Brain microvascular endothelial cell (primary cell): ENCODE data around the gene OR56A5.

Experiments
- DNase-seq: peaks from one replicate; pipeline ENCODE4 v3.0.0-alpha.2; 2020
- H3K27ac ChIP-seq: fragments of 250-450 bp; sonication (Bioruptor Pico); 2 replicates; pipeline ENCODE4 v1.5.1; 2020; ENCODE audit warnings: mild to moderate bottlenecking, moderate library complexity
- H3K27me3 ChIP-seq: fragments of 250-450 bp; sonication (Bioruptor Pico); replicated peaks from 2 replicates; pipeline ENCODE4 v1.5.1; 2020; ENCODE audit warnings: mild to moderate bottlenecking
- H3K36me3 ChIP-seq: fragments of 250-450 bp; sonication (Bioruptor Pico); replicated peaks from 2 replicates; pipeline ENCODE4 v1.5.1; 2020; ENCODE audit warnings: mild to moderate bottlenecking
- H3K4me3 ChIP-seq: 2 replicates; pipeline ENCODE4 v1.5.1; 2011; ENCODE audit warnings: low read depth, mild to moderate bottlenecking, control low read depth, low read length, moderate library complexity
- CTCF ChIP-seq: IDR thresholded peaks from 2 replicates; pipeline ENCODE4 v1.5.1; 2011; ENCODE audit warnings: low read depth, mild to moderate bottlenecking, moderate library complexity, low read length, control low read depth, inconsistent platforms; ENCODE audit errors: missing control alignments
- in situ Hi-C: cut with HindIII; loops from 2 replicates; pipeline ENCODE4 v1.10.0; 2017; ENCODE audit warnings: low sequenced_read_pairs, low pct_ligation_motif_present

Gene OR56A5

GRCh38 chr11:5941951-5942350, 26.3 kb downstream of the OR56A5 start, which contains the start of gene OR56A3:
Gene OR56A3 (plus strand): TSS chr11:5942251. CDS start chr11:5947347, 5,096 bp downstream.
- H3K4me3 ChIP-seq, result no peak within 1 kb of the TSS
- no peaks in the 10 kb centered on the region for H3K27me3 ChIP-seq
- H3K36me3 ChIP-seq, result no peaks in the 10 kb centered on the region
- no peak for TF ChIP-seq CTCF
- no peak within 1 kb of the TSS for H3K27ac ChIP-seq
- no peak for DNase-seq
- in situ Hi-C loops, result no loop called here

- no peak for TF ChIP-seq CTCF
- Histone ChIP-seq H3K36me3 (no peaks in the 10 kb centered on the region), H3K27ac (no peak overlapping the region), H3K4me3 (no peak overlapping the region), H3K27me3 (no peaks in the 10 kb centered on the region)
- in situ Hi-C loops, result no loop called here
- no peak for DNase-seq
These were observed 27.5 kb downstream of the OR56A5 start for GRCh38 chr11:5940748-5941147.

GRCh38 chr11:5938603-5938965, 29.7 kb downstream of the OR56A5 start:
- Histone ChIP-seq H3K36me3 (no peaks in the 10 kb centered on the region), H3K27me3 (no peaks in the 10 kb centered on the region), H3K27ac (no peak overlapping the region), H3K4me3 (no peak overlapping the region)
- in situ Hi-C loops, result no loop called here
- TF ChIP-seq CTCF, result no peak
- DNase-seq, result no peak

- in situ Hi-C loops, result no loop called here
- Histone ChIP-seq H3K36me3 (no peaks in the 10 kb centered on the region), H3K27ac (no peak overlapping the region), H3K4me3 (no peak overlapping the region), H3K27me3 (no peaks in the 10 kb centered on the region)
- no peak for TF ChIP-seq CTCF
- DNase-seq, result no peak
These were observed 30.3 kb downstream of the OR56A5 start for GRCh38 chr11:5937868-5938602.

- no peaks in the 10 kb centered on the region for H3K27me3 ChIP-seq
- DNase-seq, result no peak
- H3K4me3 ChIP-seq, result no peak overlapping the region
- in situ Hi-C loops, result no loop called here
- H3K36me3 ChIP-seq, result no peaks in the 10 kb centered on the region
- no peak for TF ChIP-seq CTCF
- no peak overlapping the region for H3K27ac ChIP-seq
These were observed 35.2 kb downstream of the OR56A5 start for GRCh38 chr11:5933116-5933515.

DNA sequence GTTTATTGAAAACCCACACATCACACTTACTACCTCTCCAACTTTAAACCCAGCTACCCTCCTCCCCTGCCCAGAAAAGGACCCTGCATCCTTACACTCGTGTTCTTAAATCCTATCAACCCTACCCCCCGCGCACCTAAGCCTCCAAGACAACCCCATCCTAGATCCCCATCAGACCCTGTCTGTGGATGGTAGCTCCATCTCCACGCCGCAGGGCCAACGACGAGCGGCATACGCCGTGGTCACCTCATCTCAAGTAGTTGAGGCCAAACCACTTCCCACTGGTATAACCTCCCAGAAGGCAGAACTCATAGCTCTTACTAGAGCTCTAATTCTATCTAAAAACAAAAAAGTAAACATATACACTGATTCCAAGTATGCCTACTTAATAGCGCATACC, 35.6 kb downstream of the OR56A5 start:
- H3K4me3 ChIP-seq, result no peak overlapping the region
- in situ Hi-C loops, result no loop called here
- H3K36me3 ChIP-seq, result no peaks in the 10 kb centered on the region
- DNase-seq, result no peak
- H3K27ac ChIP-seq, result no peak overlapping the region
- H3K27me3 ChIP-seq, result no peaks in the 10 kb centered on the region
- no peak for TF ChIP-seq CTCF
